B cell (primary cell): ENCODE data around the gene SPN. TPM values are rescaled to one million over a fixed set of nuclear protein-coding genes. Genes with fewer than 3 reads are reported as not detected.
"Not testable (repeated sequence)": the region's sequence is repeated elsewhere in the genome, so short reads cannot be mapped to it uniquely, and the experiment has no call there.

Experiments used
- ATAC-seq: fragments of 200-7000 bp; cut with Tn5 transposase; one replicate; pipeline ENCODE4 v1.10.0; 2021; ENCODE audit warnings: low read depth, mild to moderate bottlenecking, moderate number of reproducible peaks, moderate library complexity
- CTCF ChIA-PET: fragments of 350-600 bp; sonication (Branson Sonifier 250); formaldehyde crosslinking; loops from one replicate; lab custom pipeline; 2021; ENCODE audit warnings: antibody characterized with exemption, inconsistent platforms; lab: Charles Lee
- POLR2A ChIA-PET: fragments of 350-600 bp; sonication (Branson Sonifier 250); formaldehyde crosslinking; loops from one replicate; lab custom pipeline; 2021; ENCODE audit warnings: antibody characterized with exemption; lab: Charles Lee
- DNase-seq: peaks from one replicate; pipeline ENCODE4 v3.0.0; 2013
- H2AFZ ChIP-seq: 2 replicates; pipeline ENCODE4 v1.6.1; 2012; ENCODE audit warnings: mild to moderate bottlenecking, low read depth, low read length; ENCODE audit not compliant: insufficient read depth, poor library complexity, severe bottlenecking
- H3K27ac ChIP-seq, 2 donors: 1 replicate in 1 of 2; 2 replicates in 1 of 2; pipeline ENCODE4 v1.5.1; 2012 to 2013; ENCODE audit warnings: low read length in 2 of 2, mild to moderate bottlenecking in 2 of 2, moderate library complexity in 1 of 2
- H3K27me3 ChIP-seq, 4 experiments: fragments of 200-600 bp in 1 of 4; sonication (generic) in 1 of 4; replicated peaks in 1 of 4; 1 replicate in 2 of 4; 2 replicates in 2 of 4; pipeline versions ENCODE4 v1.6.1 to v1.7.0; 2013 to 2016; ENCODE audit warnings: low read length in 3 of 4, mild to moderate bottlenecking in 2 of 4, mixed read lengths in 1 of 4, moderate library complexity in 1 of 4; ENCODE audit not compliant: insufficient read depth in 4 of 4, control insufficient read depth in 3 of 4; ENCODE audit errors: control extremely low read depth in 1 of 4
- H3K36me3 ChIP-seq, 2 experiments: replicated peaks in 1 of 2; 1 replicate in 1 of 2; 2 replicates in 1 of 2; pipeline versions ENCODE4 v1.6.1 to v1.7.1; 2013; ENCODE audit warnings: low read length in 1 of 2; ENCODE audit not compliant: insufficient read depth in 2 of 2, control insufficient read depth in 1 of 2; ENCODE audit errors: control extremely low read depth in 1 of 2, extremely low read depth in 1 of 2
- H3K4me1 ChIP-seq, 2 donors: fragments of 200-600 bp in 1 of 2; sonication (generic) in 1 of 2; 1 replicate in 1 of 2; 2 replicates in 1 of 2; pipeline versions ENCODE4 v1.5.1 to v1.6.1; 2013 to 2017; ENCODE audit warnings: low read length in 2 of 2; ENCODE audit not compliant: control insufficient read depth in 2 of 2, insufficient read depth in 2 of 2
- H3K4me2 ChIP-seq: replicated peaks from 2 replicates; pipeline ENCODE3; 2012; ENCODE audit warnings: mild to moderate bottlenecking, low read depth, low read length; ENCODE audit not compliant: poor library complexity, severe bottlenecking
- H3K4me3 ChIP-seq, 5 experiments: fragments of 200-600 bp in 1 of 5; sonication (generic) in 1 of 5; 1 replicate in 3 of 5; 2 replicates in 2 of 5; pipeline versions ENCODE4 v1.5.1 to v1.7.0; 2011 to 2016; ENCODE audit warnings: low read length in 4 of 5, mild to moderate bottlenecking in 4 of 5, low read depth in 2 of 5, control low read depth in 1 of 5, moderate library complexity in 1 of 5; ENCODE audit not compliant: insufficient read depth in 1 of 5; ENCODE audit errors: control extremely low read depth in 1 of 5, extremely low read depth in 1 of 5
- H3K79me2 ChIP-seq: fragments of 200-600 bp; sonication (generic); one replicate; pipeline ENCODE4 v1.6.0; 2016; ENCODE audit warnings: low read length; ENCODE audit not compliant: control insufficient read depth, insufficient read depth
- H3K9ac ChIP-seq: fragments of 200-600 bp; sonication (generic); 2 replicates; pipeline ENCODE4 v1.6.1; 2017; ENCODE audit warnings: mild to moderate bottlenecking, low read length, moderate library complexity
- H3K9me3 ChIP-seq, 3 donors: one replicate each; pipeline versions ENCODE4 v1.6.1 to v1.7.1; 2013; ENCODE audit warnings: low read length in 2 of 3; ENCODE audit not compliant: control insufficient read depth in 2 of 3, insufficient read depth in 1 of 3; ENCODE audit errors: control extremely low read depth in 1 of 3
- H4K20me1 ChIP-seq: 2 replicates; pipeline ENCODE4 v1.6.0; 2012; ENCODE audit warnings: mild to moderate bottlenecking, low read length; ENCODE audit not compliant: insufficient read depth, control insufficient read depth, poor library complexity, severe bottlenecking
- H3K27ac Mint-ChIP-seq: one replicate; pipeline ENCODE4 v1.8.0; 2021; ENCODE audit warnings: mixed read lengths
- H3K27me3 Mint-ChIP-seq: one replicate; pipeline ENCODE4 v1.8.0; 2021; ENCODE audit warnings: mixed read lengths
- H3K4me1 Mint-ChIP-seq: one replicate; pipeline ENCODE4 v1.8.0; 2021; ENCODE audit warnings: mixed read lengths
- H3K4me3 Mint-ChIP-seq: one replicate; pipeline ENCODE4 v1.8.0; 2021; ENCODE audit warnings: mixed read lengths
- H3K9me3 Mint-ChIP-seq: one replicate; pipeline ENCODE4 v1.8.0; 2022; ENCODE audit warnings: mixed read lengths; ENCODE audit not compliant: insufficient read depth
- EZH2 ChIP-seq: IDR thresholded peaks from 2 replicates; pipeline ENCODE4 v1.6.1; 2012; ENCODE audit warnings: borderline replicate concordance, low read depth, mild to moderate bottlenecking, moderate library complexity, low read length; ENCODE audit not compliant: insufficient read depth, poor library complexity, severe bottlenecking
- WGBS: methylation state at CpG from one replicate; pipeline ENCODE4 v1.1.5; 2013; ENCODE audit warnings: missing lambda C conversion rate; ENCODE audit not compliant: insufficient coverage; 5-methylcytosine and 5-hydroxymethylcytosine counted together
- intact Hi-C: fragments of 100-400 bp; cut with micrococcal nuclease; formaldehyde crosslinking; loops from one replicate; pipeline ENCODE4 v1.10.0; 2022
- polyA plus RNA-seq: library from polyadenylated mRNA; depleted of rRNA; stranded (reverse); fragments of >200 nt; gene quantifications from 2 replicates; pipeline ENCODE4 v1.2.3, GENCODE V29; 2012
- total RNA-seq, 2 donors: library from RNA; stranded (reverse); fragments of 120-200 nt in 1 of 2; gene quantifications; 1 replicate in 1 of 2; 2 replicates in 1 of 2; pipeline versions ENCODE4 v1.2.3 to v1.2.4, GENCODE V29; 2013 to 2022
- TF ChIP-seq, protein P1 (sequence below): fragments of 200-600 bp; IDR thresholded peaks from one replicate; pipeline ENCODE4 v1.8.0; 2022; ENCODE audit warnings: antibody characterized with exemption, mild to moderate bottlenecking

SPN gene
- total and polyA plus RNA-seq, 2 donors (not counting 1 experiment from before 2014, with no cell fraction given), result 1.1 to 1.9 TPM

DNA sequence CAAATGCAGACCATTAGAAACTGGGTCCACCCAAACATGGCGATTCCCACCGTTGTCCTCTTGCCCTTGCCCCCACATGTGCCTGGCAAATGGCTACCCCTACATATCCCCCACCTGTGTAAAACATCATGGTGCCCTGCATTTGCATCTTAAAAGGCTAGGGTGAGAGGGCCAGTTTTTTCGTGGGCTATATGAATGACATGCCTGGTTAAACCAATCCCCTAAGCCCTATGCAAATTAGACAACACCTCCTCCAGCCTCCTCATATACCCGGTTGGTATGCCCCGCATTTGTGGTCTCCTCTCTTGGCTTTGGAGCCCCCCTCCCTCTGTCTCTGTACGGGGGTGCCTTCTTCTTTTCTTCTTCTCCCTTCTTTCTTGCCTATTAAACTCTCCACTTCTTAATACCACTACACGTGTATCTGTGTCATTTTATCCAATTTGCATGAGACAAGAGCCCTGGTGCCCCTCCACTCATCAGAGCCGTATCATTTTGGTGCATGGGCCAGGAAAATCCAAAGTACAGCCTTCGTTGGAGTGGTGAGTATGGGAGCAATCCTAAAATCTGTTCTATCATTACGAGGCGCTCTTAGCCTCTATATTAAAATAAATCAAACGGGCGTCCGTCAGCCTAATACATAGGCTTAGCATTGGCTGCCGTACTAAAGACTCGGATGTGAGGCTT lies 46.0 kb downstream of the SPN start:
- Histone ChIP-seq H2AFZ (peak overlapping the region; percentile 10), H3K36me3 (no peaks in the 10 kb centered on the region), H3K9me3 (no peaks in the 10 kb centered on the region), H3K27ac (no peak overlapping the region), H4K20me1 (no peaks in the 10 kb centered on the region), H3K9ac (no peak overlapping the region), H3K27me3 (no peaks in the 10 kb centered on the region), H3K4me3 (no peak overlapping the region), H3K4me2 (peak overlapping the region; percentile 15), H3K79me2 (no peaks in the 10 kb centered on the region), H3K4me1 (peaks cover 19 to 21% of the 10 kb centered on the region in 2 donors)
- WGBS, result 55% methylated on average over 5 of the region's 16 CpGs
- intact Hi-C loops, result no loop called here
- Mint-ChIP-seq H3K9me3 (no peaks in the 10 kb centered on the region), H3K4me1 (peaks cover 23% of the 10 kb centered on the region), H3K27me3 (peaks cover 8% of the 10 kb centered on the region), H3K4me3 (peak overlapping the region; percentile 15), H3K27ac (no peak overlapping the region)
- ATAC-seq, result no peak
- POLR2A ChIA-PET, result no interaction called here
- TF ChIP-seq EZH2, result no peak
- TF ChIP-seq, protein P1, sequence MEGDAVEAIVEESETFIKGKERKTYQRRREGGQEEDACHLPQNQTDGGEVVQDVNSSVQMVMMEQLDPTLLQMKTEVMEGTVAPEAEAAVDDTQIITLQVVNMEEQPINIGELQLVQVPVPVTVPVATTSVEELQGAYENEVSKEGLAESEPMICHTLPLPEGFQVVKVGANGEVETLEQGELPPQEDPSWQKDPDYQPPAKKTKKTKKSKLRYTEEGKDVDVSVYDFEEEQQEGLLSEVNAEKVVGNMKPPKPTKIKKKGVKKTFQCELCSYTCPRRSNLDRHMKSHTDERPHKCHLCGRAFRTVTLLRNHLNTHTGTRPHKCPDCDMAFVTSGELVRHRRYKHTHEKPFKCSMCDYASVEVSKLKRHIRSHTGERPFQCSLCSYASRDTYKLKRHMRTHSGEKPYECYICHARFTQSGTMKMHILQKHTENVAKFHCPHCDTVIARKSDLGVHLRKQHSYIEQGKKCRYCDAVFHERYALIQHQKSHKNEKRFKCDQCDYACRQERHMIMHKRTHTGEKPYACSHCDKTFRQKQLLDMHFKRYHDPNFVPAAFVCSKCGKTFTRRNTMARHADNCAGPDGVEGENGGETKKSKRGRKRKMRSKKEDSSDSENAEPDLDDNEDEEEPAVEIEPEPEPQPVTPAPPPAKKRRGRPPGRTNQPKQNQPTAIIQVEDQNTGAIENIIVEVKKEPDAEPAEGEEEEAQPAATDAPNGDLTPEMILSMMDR, result no peak
- DNase-seq, result no peak
- CTCF ChIA-PET, result interaction anchor here (0.6 to 4.5 kb wide), 8 partner anchors 8 to 139 kb away, joined by 3 to 60 read pairs (median 4); partner anchors contain the start of gene MVP

DNA sequence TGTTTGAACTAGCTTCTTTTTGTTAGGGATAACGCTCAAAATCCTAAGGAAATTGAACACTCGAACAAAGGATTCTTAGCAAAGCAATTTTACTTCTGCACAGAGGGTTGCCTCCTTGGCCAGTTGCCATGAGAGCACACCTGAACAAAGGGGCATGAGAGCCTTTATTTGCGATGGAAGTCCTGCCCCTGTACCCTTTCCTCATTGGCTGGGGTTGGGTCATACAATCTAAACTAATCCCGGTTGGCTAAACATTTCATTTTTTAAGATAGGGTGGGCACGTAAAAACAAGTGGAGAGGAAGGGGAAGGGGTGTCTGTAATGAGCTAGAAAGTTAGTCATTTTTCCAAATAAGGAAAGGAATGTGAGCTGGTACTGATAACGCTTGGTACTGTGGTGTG lies 46.6 kb downstream of the SPN start:
- not testable (repeated sequence) for H3K4me3 Mint-ChIP-seq, H3K27ac Mint-ChIP-seq

More for the DNA sequence above, 46.6 kb downstream of the SPN start:
- H3K9me3 Mint-ChIP-seq, H2AFZ ChIP-seq, H4K20me1 ChIP-seq, POLR2A ChIA-PET, H3K27ac ChIP-seq, H3K9ac ChIP-seq, H3K27me3 Mint-ChIP-seq, H3K9me3 ChIP-seq, ATAC-seq, H3K4me3 ChIP-seq, H3K79me2 ChIP-seq, H3K27me3 ChIP-seq, H3K36me3 ChIP-seq, DNase-seq: not testable (repeated sequence)
- 81% methylated on average over 4 of the region's 6 CpGs for WGBS
- H3K4me2 ChIP-seq, result peak overlapping the region; percentile 58
- intact Hi-C loops, result loop anchor here (1.0 kb wide), 2 partner anchors 9 to 17 kb away; no protein-coding TSS in a partner anchor
- peaks cover 19 to 21% of the 10 kb centered on the region in 2 donors for H3K4me1 ChIP-seq
- peaks cover 23% of the 10 kb centered on the region for H3K4me1 Mint-ChIP-seq
- CTCF ChIA-PET, result interaction anchor here (0.6 to 4.5 kb wide), 10 partner anchors 9 to 138 kb away, joined by 3 to 60 read pairs (median 4); partner anchors contain the start of gene MVP
